Measurements from ENCODE around the gene UGT1A8. TPM values are rescaled to one million over a fixed set of nuclear protein-coding genes. Genes with fewer than 3 reads are reported as not detected.
"Not testable (repeated sequence)": the region's sequence is repeated elsewhere in the genome, so short reads cannot be mapped to it uniquely, and the experiment has no call there.

The UGT1A8 gene
- not detected for total RNA-seq
- long read RNA-seq, result 0 reads

DNA sequence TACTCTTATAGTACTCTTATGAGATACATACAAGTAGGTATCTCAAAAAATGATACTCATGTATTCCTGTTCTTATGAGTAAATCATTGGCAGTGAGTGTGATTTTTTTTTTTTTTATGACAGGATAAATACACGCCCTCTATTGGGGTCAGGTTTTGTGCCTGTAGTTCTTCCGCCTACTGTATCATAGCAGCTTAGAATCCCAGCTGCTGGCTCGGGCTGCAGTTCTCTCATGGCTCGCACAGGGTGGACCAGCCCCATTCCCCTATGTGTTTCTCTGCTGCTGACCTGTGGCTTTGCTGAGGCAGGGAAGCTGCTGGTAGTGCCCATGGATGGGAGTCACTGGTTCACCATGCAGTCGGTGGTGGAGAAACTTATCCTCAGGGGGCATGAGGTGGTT, at the start of gene UGT1A8:
Gene UGT1A8 (plus strand): TSS at position 158 of the 400 bp plus-strand sequence. CDS start 75 bp downstream, at position 233.
- intact Hi-C loops (cut with DNase I); DNase-seq (ENCODE audit: low spot score): not testable (repeated sequence)

DNA sequence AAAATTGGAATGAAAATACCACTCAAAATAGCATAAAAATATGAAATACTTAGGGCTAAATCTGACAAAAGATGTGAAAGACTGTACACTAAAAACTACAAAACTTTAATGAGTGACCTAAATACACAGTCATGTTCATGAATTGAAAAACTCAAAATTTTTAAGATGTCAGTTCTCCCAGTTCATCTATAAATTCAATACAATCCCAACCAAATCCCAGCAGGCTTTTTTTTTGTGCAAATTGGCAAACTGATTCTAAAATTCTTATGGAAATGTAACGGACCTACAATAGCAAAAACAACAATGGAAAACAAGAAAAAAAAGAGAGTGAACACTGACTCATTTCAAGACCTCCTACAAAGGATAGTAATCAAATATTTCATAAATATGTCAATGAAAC, 46.4 kb upstream of the UGT1A8 start:
- intact Hi-C loops (cut with DNase I), result no loop called here
- no peak for DNase-seq (ENCODE audit: low spot score)

DNA sequence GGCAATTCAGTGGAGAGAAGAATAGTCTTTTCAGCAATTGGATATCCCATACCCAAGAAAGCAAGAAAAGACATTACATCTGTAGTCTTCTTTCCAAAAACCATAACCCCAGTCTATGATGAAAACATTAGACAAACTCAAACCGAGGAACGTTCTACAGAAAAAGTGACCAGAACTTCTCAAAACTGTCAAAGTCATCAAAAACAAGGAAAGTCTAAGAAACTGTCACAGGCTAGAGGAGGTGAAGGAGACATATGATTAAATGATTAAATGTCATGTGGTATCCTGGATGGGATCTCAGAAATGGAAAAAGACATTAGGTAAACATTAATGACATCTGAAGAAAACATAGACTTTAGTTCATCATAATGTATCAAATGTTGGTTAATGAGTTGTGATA, 46.0 kb upstream of the UGT1A8 start:
- no peak for DNase-seq (ENCODE audit: low spot score)
- intact Hi-C loops (cut with DNase I), result no loop called here

DNA sequence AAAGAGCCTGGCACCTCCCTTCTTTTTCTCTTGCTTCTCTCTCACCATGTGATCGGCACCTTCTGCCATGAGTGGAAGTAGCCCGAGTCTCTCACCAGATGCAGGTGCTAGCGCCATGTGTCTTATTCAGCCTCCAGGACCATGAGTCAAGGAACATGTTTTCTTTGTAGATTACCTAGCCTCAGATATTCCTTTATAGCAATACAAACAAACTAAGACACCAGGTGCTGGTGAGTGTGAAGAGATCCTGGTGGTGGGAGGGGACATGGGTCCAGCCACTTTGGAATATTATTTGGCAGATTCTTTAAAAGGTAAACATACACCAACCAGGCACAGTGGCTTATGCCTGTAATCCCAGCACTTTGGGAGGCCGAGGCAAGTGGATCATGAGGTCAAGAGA, 45.0 kb upstream of the UGT1A8 start:
- DNase-seq (ENCODE audit: low spot score), result no peak
- intact Hi-C loops (cut with DNase I), result no loop called here

DNA sequence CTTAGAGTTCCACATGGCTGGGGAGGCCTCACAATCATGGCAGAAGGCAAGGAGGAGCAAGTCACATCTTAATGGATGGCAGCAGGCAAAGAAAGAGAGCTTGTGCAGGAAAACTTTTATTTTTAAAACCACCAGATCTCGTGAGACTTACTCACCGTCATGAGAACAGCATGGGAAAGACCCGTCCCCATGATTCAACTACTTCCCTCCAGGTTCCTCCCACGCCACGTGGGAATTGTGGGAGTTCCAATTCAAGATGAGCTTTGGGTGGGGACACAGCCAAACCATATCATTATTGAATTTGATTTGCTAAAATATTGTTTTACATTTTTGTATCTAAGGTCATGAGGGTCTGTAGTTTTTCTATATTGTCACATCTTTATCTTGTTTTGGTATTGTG, 40.1 kb upstream of the UGT1A8 start:
- intact Hi-C loops (cut with DNase I); DNase-seq (ENCODE audit: low spot score): not testable (repeated sequence)

DNA sequence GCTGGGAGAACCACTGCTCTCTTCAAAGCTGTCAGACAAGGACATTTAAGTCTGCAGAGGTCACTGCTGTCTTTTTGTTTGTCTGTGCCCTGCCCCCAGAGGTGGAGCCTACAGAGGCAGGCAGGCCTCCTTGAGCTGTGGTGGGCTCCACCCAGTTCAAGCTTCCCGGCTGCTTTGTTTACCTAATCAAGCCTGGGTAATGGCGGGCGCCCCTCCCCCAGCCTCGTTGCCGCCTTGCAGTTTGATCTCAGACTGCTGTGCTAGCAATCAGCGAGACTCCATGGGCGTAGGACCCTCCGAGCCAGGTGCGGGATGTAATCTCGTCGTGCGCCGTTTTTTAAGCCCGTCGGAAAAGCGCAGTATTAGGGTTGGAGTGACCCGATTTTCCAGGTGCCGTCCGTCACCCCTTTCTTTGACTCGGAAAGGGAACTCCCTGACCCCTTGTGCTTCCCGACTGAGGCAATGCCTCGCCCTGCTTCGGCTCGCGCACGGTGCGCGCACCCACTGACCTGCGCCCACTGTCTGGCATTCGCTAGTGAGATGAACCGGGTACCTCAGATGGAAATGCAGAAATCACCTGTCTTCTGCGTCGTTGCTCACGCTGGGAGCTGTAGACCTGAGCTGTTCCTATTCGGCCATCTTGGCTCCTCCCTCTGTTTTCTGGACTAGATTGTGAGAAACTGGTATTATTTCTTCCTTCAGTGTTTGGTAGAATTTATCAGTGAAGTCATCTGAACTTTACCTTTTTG, 34.0 kb upstream of the UGT1A8 start:
- DNase-seq (ENCODE audit: low spot score), result not testable (repeated sequence)

DNA sequence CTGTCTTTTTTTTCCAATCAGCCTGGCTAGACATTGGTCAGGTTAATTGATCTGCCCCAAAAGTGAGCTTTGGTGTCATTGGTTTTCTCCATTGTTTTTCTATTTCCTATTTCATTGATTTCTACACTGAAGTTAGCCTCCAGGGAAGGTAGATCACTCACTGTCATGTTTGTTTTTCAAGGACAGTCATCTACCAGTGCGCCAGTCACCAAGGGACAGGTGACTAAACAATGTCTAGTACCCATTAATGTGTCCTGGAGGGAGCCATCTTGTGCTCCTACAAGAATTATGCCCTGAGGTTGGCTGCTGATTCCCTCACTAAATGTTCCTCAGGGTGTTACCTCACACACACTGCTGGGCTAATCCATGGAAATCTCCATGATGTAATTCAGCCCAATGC, 33.2 kb upstream of the UGT1A8 start:
- DNase-seq (ENCODE audit: low spot score), result no peak
- intact Hi-C loops (cut with DNase I), result no loop called here

More for the DNA sequence above, 34.0 kb upstream of the UGT1A8 start:
- intact Hi-C loops (cut with DNase I), result not testable (repeated sequence)

DNA sequence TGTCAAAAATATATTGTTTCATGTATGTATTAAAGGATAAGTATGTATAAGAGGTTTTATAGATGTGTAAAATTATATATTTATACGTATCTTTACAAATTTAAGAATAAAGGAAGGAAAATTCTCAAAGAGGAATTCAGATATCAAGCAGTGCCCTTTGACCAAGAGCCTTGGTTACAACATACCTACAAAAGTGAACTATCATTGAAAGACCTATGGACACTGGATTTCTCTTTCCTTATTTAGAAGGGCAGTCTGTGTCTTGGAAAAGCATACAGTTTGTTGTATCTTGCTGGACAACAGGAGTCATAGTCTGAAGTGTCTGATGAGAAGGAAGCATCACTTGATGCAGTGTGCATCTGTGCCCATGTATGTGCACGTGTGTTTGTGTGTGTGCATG, 29.0 kb upstream of the UGT1A8 start:
- intact Hi-C loops (cut with DNase I), result no loop called here
- no peak for DNase-seq (ENCODE audit: low spot score)

DNA sequence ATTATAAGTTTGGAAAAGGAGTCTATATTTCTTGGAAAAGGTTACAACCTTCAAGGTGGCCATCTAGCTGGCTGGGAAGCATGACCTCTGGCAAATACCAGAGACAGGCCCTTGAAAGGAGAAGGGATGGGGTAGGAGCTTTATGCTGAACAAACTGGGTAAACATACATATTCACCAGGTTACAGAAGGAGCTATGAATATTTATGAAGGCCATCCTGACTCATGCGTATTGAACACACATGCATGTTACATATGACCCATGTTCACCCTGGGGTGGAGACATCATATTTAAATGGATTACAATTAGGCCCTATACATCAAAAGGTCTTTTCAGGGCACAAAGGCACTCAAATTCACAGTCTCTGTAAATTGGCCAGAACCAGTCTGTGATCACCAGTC, 24.7 kb upstream of the UGT1A8 start:
- DNase-seq (ENCODE audit: low spot score); intact Hi-C loops (cut with DNase I): not testable (repeated sequence)

DNA sequence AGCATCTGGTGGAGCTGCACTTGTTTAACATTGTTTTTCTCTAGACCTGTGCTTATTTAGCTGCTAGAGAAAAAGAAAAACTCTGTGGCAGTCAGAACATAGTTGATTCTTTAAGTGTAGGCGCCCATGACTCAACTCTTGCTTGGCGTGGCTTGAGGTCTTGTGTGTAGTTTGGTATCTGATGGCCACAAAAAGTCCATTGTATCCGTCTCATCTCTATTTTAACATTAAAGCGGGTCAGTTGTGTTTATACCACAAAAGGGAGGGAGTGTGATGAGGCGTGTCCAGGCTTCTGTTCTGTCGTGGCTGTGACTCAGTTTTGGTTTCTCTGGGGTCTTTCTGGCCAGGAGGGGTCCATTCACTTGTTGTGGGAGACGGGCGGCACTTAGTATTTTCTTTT, 24.2 kb upstream of the UGT1A8 start:
- DNase-seq (ENCODE audit: low spot score), result no peak
- intact Hi-C loops (cut with DNase I), result no loop called here

DNA sequence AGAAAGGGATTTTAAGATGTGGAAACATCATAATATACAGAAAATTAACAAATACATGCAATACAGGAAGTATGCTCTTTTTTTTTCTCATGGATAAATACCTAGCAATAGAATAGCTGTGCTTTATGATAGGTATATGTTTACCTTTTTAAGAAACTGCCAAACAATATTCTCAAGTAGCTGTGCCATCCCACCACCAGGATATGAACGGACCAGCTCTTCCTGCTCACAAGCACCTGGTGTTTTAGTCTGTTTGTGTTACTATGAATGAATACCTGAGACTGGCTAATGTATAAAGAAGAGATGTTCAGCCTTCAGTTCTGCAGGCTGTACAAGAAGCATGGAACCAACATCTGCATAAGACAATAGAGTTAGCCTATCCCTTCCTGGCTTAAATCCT, 19.9 kb upstream of the UGT1A8 start:
- no peak for DNase-seq (ENCODE audit: low spot score)

DNA sequence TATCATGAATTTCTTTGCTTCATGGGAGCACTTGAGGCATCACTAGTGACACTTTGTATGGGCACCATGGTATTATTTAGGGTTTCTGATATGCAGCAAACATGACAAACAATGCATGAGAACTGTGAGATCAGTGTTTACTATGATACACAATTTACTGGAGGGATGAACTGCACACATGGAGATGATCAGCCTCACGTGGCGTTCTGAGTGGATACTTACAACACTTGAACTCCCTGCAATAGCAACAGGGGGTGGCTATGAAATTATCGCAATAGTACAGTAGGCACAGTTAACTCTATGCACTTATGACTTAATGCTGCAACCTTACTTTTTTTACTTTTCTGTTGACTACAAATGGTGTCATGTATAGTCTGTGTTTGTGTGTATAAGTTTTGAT, 18.5 kb upstream of the UGT1A8 start:
- no peak for DNase-seq (ENCODE audit: low spot score)
- intact Hi-C loops (cut with DNase I), result no loop called here

More for the DNA sequence above, 19.9 kb upstream of the UGT1A8 start:
- intact Hi-C loops (cut with DNase I), result no loop called here

DNA sequence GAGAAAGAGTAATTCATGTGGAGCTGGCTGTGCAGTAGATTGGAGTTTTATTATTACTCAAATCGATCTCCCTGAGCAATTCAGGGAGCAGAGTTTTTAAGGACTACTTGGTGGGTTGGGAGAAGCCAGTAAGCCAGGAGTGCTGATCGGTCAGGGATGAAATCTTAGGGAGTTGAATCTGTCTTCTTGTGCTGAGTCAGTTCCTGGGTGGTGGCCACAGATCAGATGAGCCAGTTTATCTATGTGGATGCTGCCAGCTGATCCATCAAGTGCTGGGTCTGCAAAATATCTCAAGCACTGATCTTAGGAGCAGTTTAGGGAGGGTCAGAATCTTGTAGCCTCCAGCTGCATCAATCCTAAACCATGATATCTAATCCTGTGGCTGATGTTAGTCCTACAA, 17.0 kb upstream of the UGT1A8 start:
- no peak for DNase-seq (ENCODE audit: low spot score)
- intact Hi-C loops (cut with DNase I), result no loop called here

DNA sequence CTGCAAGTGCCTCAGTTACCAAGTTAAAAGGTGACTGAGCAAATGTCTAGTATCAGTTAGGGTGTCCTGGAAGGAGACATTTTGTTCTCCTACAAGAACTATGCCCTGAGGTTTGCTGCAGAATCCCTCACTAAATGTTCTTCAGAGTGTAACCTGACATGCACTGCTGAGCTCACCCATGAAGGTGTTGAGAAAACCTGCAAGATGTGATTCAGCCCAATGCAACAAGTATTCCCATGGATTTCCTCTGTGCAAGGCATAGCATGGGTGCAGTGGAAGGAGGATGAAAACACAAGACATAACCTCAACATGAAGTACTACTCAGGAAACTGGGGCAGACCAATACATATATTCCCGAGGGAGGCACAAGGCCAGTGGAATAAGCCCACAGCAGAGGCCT, 15.4 kb upstream of the UGT1A8 start:
- intact Hi-C loops (cut with DNase I), result no loop called here

DNA sequence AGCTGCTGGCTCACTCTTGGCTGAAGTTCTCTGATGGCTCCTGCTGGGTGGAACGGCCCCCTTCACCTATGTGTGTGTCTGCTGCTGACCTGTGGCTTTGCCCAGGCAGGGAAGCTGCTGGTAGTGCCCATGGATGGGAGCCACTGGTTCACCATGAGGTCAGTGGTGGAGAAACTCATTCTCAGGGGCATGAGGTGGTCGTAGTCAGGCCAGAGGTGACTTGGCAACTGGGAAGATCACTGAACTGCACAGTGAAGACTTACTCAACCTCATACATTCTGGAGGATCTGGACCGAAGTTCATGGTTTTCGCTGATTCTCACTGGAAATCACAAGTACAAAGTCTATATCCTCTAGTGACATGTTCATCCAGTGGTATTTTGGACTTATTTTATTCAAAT, 13.9 kb upstream of the UGT1A8 start:
- DNase-seq (ENCODE audit: low spot score), result no peak
- intact Hi-C loops (cut with DNase I), result no loop called here

More for the DNA sequence above, 15.4 kb upstream of the UGT1A8 start:
- no peak for DNase-seq (ENCODE audit: low spot score)

DNA sequence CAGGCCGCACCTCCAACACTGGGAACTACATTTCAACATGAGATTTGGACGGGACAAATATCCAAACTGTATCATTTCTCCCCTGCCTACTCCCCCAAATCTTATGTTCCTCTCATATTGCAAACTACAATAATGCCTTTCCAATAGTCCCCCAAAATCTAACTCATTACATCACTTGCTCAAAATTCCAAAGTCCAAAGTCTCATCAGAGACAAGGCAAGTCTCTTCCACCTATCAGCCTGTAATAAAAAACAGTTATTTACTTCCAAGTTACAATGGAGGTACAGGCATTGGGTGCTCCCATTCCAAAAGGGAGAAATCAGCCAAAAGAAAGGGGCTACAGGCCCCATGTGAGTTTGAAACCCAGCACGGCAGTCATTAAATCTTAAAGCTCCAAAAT, 12.6 kb upstream of the UGT1A8 start:
- intact Hi-C loops (cut with DNase I), result no loop called here
- no peak for DNase-seq (ENCODE audit: low spot score)

DNA sequence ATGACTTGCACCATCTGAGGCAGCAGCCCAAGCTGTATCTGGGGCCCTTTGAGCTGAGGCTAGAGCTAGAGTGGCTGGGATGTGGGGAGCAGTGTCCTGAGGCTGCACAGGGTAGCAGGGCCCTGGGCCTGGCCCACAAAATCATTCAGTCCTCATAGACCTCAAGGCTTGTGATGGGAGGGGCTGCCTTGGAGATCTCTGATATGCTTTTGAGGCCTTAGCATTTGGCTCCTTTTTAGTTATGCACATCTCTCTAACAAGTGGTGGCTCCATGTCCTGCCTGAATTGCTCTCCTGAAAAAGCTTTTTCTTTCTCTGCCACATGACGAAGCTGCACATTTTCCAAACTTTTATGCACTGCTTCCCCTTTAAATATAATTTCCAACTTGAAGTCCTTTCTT, 11.8 kb upstream of the UGT1A8 start:
- intact Hi-C loops (cut with DNase I), result no loop called here
- DNase-seq (ENCODE audit: low spot score), result no peak

DNA sequence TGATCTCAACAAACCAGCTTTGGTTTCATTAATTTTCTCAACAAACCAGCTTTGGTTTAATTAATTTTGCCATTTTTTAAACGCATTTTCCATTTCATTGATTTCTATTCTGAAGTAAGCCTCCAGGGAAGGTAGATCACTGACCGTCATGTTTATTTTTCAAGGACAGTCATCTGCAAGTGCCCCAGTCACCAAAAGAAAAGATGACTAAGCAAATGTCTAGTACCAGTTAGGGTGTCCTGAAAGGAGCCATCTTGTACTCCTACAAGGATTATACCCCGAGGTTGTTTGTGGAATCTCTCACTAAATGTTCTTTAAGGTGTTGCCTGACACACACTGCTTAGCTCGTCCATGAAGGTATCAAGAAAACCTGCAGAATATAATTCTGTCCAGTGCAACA, 6.1 kb upstream of the UGT1A8 start:
- DNase-seq (ENCODE audit: low spot score), result no peak
- intact Hi-C loops (cut with DNase I), result no loop called here

DNA sequence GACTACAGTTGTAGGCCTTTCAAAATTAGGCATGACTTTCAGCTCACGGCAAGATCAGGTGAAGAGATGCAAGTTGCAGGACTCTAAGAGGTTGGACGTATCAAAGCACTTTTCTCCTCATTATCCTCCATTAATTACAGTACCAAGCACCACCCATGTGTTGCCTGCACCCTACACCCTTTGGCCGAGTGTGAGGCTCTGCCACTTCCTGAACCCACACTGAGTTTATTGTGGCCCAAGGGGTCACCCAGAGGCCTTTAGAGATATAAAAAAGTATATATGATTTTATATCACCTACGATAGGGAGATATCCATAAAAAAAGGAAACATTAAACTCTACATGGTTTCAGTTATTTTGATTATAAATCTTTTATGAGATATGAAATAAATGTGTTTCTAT, 2.8 kb downstream of the UGT1A8 start:
- DNase-seq (ENCODE audit: low spot score), result no peak
- intact Hi-C loops (cut with DNase I), result no loop called here

DNA sequence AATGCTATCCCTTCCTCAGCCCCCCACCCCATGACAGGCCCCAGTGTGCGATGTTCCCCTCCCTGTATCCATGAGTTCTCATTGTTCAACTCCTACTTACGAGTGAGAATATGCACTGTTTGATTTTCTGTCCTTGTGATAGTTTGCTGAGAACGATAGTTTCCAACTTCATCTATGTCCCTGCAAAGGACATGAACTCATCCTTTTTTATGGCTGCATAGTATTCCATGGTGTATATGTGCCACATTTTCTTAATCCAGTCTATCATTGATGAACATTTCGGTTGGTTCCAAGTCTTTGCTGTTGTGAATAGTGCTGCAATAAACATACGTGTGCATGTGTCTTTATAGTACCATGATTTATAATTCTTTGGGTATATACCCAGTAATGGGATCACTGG, 4.4 kb downstream of the UGT1A8 start:
- intact Hi-C loops (cut with DNase I); DNase-seq (ENCODE audit: low spot score): not testable (repeated sequence)

DNA sequence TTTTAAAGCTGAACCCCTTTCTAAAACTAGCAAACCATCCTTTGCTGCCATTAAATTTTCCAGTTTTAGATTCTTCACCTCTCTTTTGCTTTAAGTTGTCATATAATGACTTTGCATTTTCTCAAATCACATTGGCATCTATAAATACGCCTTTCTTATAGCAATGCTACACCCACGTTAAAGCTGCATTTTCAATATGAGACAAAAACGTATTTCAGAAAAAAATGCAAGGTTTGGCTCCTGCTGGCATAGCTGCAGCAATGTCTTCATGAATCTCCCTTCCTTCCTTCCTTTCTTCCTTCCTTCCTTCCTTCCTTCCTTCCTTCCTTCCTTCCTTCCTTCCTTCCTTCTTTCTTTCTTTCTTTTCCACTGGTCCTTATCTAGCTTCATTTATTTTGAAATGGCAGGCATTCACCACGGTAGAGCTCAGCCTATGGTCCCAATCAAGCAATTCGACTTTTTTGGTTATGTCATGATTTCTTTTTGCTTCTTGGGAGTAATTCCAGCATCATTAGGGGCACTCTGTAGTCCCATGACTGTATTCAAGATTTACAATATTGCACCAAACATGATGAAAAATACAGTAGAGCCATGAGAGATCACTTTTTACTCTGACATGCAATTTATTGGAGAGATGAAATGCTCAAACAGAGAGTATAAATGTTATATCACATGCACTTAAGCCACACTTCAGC, 10.0 kb downstream of the UGT1A8 start:
- no peak for DNase-seq (ENCODE audit: low spot score)
- intact Hi-C loops (cut with DNase I), result no loop called here

All from cardiac septum (tissue), 1 donor.